UCSD-AML1 (cell line): ENCODE measurements around the gene UBE2N.

ENCODE experiments used
- DNase-seq: peaks from one replicate; lab custom pipeline; 2025; ENCODE audit not compliant: unreplicated experiment; lab: John Stamatoyannopoulos, UW

Gene UBE2N

GRCh38 chr12:93361151-93361919 lies 80.4 kb downstream of the UBE2N start:
- DNase-seq: no peak

GRCh38 chr12:93360688-93361087 lies 81.1 kb downstream of the UBE2N start:
- no peak for DNase-seq

GRCh38 chr12:93358821-93359220 lies 82.9 kb downstream of the UBE2N start:
- no peak for DNase-seq

GRCh38 chr12:93358058-93358457 lies 83.7 kb downstream of the UBE2N start:
- DNase-seq: no peak

GRCh38 chr12:93356214-93356613 lies 85.5 kb downstream of the UBE2N start:
- no peak for DNase-seq
